Right atrium auricular region (tissue), 2 donors: Measurements from ENCODE around the gene ATAD5. TPM values are rescaled to one million over a fixed set of nuclear protein-coding genes. Genes with fewer than 3 reads are reported as not detected.
"Not testable (repeated sequence)": the region's sequence is repeated elsewhere in the genome, so short reads cannot be mapped to it uniquely, and the experiment has no call there.

Experiments used
- DNase-seq: peaks from one replicate; pipeline ENCODE4 v3.0.0-alpha.2; 2019; ENCODE audit warnings: low spot score
- H3K27ac ChIP-seq, 2 donors: fragments of 200-600 bp; sonication (generic); 1 replicate in 1 of 2; 2 replicates in 1 of 2; pipeline ENCODE4 v1.5.1; 2016 to 2019
- H3K27me3 ChIP-seq, 2 donors: fragments of 200-600 bp; sonication (generic); one replicate each; pipeline versions ENCODE4 v1.5.1 to v1.6.0; 2017 to 2019
- H3K36me3 ChIP-seq: fragments of 200-600 bp; sonication (generic); one replicate; pipeline ENCODE4 v1.5.1; 2016
- H3K4me1 ChIP-seq, 2 donors: fragments of 200-600 bp; sonication (generic); one replicate each; pipeline versions ENCODE4 v1.5.1 to v1.6.0; 2017 to 2019
- H3K4me3 ChIP-seq, 2 donors: fragments of 200-600 bp; sonication (generic); 1 replicate in 1 of 2; 2 replicates in 1 of 2; pipeline ENCODE4 v1.5.1; 2017 to 2019; ENCODE audit warnings: mild to moderate bottlenecking in 1 of 2, moderate library complexity in 1 of 2
- H3K9me3 ChIP-seq, 2 donors: fragments of 200-600 bp; sonication (generic); one replicate each; pipeline ENCODE4 v1.5.1; 2019
- CTCF ChIP-seq, 2 donors: fragments of 200-600 bp; sonication (generic); IDR thresholded peaks; one replicate each; pipeline ENCODE4 v1.5.1; 2019; ENCODE audit warnings: antibody characterized with exemption in 2 of 2
- total RNA-seq, 2 donors: library from RNA; depleted of rRNA; stranded (reverse); fragments of >200 nt; gene quantifications; one replicate each; pipeline ENCODE4 v1.1.0, GENCODE V29; 2016

Gene ATAD5
- total RNA-seq, 2 donors from 2014 or later = 0.35 to 0.70 TPM

DNA sequence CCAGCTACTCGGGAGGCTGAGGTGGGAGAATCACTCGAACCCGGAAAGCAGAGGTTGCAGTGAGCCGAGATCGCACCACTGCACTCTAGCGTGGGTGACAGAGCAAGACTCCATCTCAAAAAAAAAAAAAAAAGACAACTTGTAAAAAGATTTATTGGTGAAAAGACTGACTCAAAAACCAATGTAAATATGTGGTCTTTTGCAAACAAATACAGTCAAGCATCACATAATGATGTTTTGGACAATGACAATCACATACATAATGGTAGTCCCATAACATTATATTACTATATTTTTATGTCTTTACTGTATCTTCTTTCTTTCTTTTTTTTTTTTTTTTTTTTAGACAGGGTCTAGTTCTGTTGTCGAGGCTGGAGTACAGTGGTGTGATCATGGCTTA is 15.6 kb upstream of the ATAD5 start:
- no peak for TF ChIP-seq CTCF (IDR thresholded peaks at IDR 0.05)
- Histone ChIP-seq H3K4me1 (peaks cover 0 to 18% of the 10 kb centered on the region in 2 donors), H3K4me3 (no peak overlapping the region), H3K36me3 (no peaks in the 10 kb centered on the region), H3K27ac (no peak overlapping the region), H3K27me3 (no peaks in the 10 kb centered on the region), H3K9me3 (no peaks in the 10 kb centered on the region)
- DNase-seq = no peak

- DNase-seq = no peak
- H3K27me3 ChIP-seq = no peaks in the 10 kb centered on the region
- TF ChIP-seq CTCF (IDR thresholded peaks at IDR 0.05) = no peak
- no peak overlapping the region for H3K4me3 ChIP-seq
- H3K36me3 ChIP-seq = no peaks in the 10 kb centered on the region
- no peaks in the 10 kb centered on the region for H3K9me3 ChIP-seq
- H3K27ac ChIP-seq = peak overlapping the region in 1 of 2 donors; percentile 27
- peaks cover 0 to 30% of the 10 kb centered on the region in 2 donors for H3K4me1 ChIP-seq
Observed at GRCh38 chr17:30819971-30820705, 11.6 kb upstream of the ATAD5 start.

GRCh38 chr17:30821871-30822723 is 9.7 kb upstream of the ATAD5 start:
- H3K27ac ChIP-seq = peak overlapping the region in 1 of 2 donors; percentile 10

DNA sequence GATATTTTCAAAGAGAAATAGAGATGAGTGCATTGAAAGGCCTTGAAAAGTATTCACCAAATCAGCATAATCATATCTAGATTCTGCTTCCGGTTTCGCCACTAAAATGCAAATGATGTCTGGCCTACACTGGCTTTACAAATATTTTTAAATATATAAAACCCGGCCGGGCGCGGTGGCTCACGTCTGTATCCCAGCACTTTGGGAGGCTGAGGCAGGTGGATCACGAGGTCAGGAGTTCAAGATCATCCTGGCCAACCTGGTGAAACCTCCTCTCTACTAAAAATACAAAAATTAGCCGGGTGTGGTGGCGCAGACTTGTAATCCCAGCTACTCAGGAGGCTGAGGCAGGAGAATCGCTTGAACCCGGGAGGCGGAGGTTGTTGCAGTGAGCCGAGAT is 8.8 kb upstream of the ATAD5 start:
- peak overlapping the region in 1 of 2 donors; percentile 86 for H3K4me3 ChIP-seq

More at GRCh38 chr17:30821871-30822723, 9.7 kb upstream of the ATAD5 start:
- H3K27me3 ChIP-seq = no peaks in the 10 kb centered on the region
- no peak for TF ChIP-seq CTCF (IDR thresholded peaks at IDR 0.05)
- peaks cover 0 to 34% of the 10 kb centered on the region in 2 donors for H3K4me1 ChIP-seq
- no peak overlapping the region for H3K4me3 ChIP-seq
- DNase-seq = no peak
- no peaks in the 10 kb centered on the region for H3K9me3 ChIP-seq
- H3K36me3 ChIP-seq = no peaks in the 10 kb centered on the region

DNA sequence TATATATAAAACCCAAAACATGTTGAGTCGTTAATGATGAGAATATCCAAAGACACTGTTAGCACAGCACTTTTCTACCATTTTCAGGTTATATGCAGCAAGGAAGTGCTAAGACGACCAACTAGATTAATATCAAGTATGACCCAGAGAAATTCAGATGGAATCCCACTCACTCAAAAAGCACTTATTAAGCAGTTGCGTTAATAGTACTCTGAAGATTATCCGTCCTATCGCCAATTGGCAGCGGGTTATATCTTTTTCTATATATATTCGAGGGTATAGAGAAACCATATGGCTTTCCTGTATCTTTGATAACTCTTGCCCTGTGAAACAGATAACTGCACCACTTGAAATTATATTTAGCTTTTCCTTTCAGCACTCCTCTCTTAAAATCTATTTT is 8.3 kb upstream of the ATAD5 start:
- peaks cover 0 to 34% of the 10 kb centered on the region in 2 donors for H3K4me1 ChIP-seq
- H3K27me3 ChIP-seq = no peaks in the 10 kb centered on the region
- H3K4me3 ChIP-seq = peak overlapping the region; percentile 72 to 86
- H3K9me3 ChIP-seq = no peaks in the 10 kb centered on the region
- no peaks in the 10 kb centered on the region for H3K36me3 ChIP-seq
- no peak for TF ChIP-seq CTCF (IDR thresholded peaks at IDR 0.05)
- no peak overlapping the region for H3K27ac ChIP-seq
- no peak for DNase-seq

More for the DNA sequence above, 8.8 kb upstream of the ATAD5 start:
- not testable (repeated sequence) for H3K27me3 ChIP-seq, H3K36me3 ChIP-seq, H3K27ac ChIP-seq, H3K9me3 ChIP-seq, DNase-seq
- H3K4me1 ChIP-seq = peaks cover 0 to 34% of the 10 kb centered on the region in 2 donors

GRCh38 chr17:30824002-30824355 is 7.8 kb upstream of the ATAD5 start:
- H3K36me3 ChIP-seq = no peaks in the 10 kb centered on the region
- H3K27me3 ChIP-seq = no peaks in the 10 kb centered on the region
- TF ChIP-seq CTCF (IDR thresholded peaks at IDR 0.05) = no peak
- H3K4me1 ChIP-seq = peaks cover 0 to 33% of the 10 kb centered on the region in 2 donors
- DNase-seq = no peak
- no peaks in the 10 kb centered on the region for H3K9me3 ChIP-seq
- peak overlapping the region; percentile 72 to 86 for H3K4me3 ChIP-seq
- peak overlapping the region; percentile 85 to 87 for H3K27ac ChIP-seq
